Measurements from ENCODE around the gene RELB.

Gene RELB

GRCh38 chr19:45010306-45010705 is 9.0 kb downstream of the RELB start:
- TF ChIP-seq POLR2AphosphoS5 (IDR thresholded peaks at IDR 0.05; ENCODE audit: low read depth, low read length) (no peak), SIN3A (IDR thresholded peaks at IDR 0.05; ENCODE audit: borderline replicate concordance, insufficient read depth, low read length) (no peak), FOXP2 (optimal IDR thresholded peaks at IDR 0.05; ENCODE audit: borderline replicate concordance, extremely low read depth, extremely low read length, insufficient read depth) (no peak), REST (IDR thresholded peaks at IDR 0.05; ENCODE audit: insufficient read depth in 1 of 2, low read depth in 2 of 2, low read length in 2 of 2) (no peak), TAF1 (IDR thresholded peaks at IDR 0.05; ENCODE audit: borderline replicate concordance, insufficient read depth, low read length) (no peak)

GRCh38 chr19:45011959-45012358 is 10.7 kb downstream of the RELB start:
- TF ChIP-seq FOXP2 (optimal IDR thresholded peaks at IDR 0.05; ENCODE audit: borderline replicate concordance, extremely low read depth, extremely low read length, insufficient read depth) (no peak), TAF1 (IDR thresholded peaks at IDR 0.05; ENCODE audit: borderline replicate concordance, insufficient read depth, low read length) (no peak), REST (IDR thresholded peaks at IDR 0.05; ENCODE audit: insufficient read depth in 1 of 2, low read depth in 2 of 2, low read length in 2 of 2) (no peak), SIN3A (IDR thresholded peaks at IDR 0.05; ENCODE audit: borderline replicate concordance, insufficient read depth, low read length) (no peak), POLR2AphosphoS5 (IDR thresholded peaks at IDR 0.05; ENCODE audit: low read depth, low read length) (no peak)

- TF ChIP-seq REST (IDR thresholded peaks at IDR 0.05; ENCODE audit: insufficient read depth in 1 of 2, low read depth in 2 of 2, low read length in 2 of 2) (no peak), FOXP2 (optimal IDR thresholded peaks at IDR 0.05; ENCODE audit: borderline replicate concordance, extremely low read depth, extremely low read length, insufficient read depth) (no peak), TAF1 (IDR thresholded peaks at IDR 0.05; ENCODE audit: borderline replicate concordance, insufficient read depth, low read length) (no peak), SIN3A (IDR thresholded peaks at IDR 0.05; ENCODE audit: borderline replicate concordance, insufficient read depth, low read length) (no peak), POLR2AphosphoS5 (IDR thresholded peaks at IDR 0.05; ENCODE audit: low read depth, low read length) (no peak)
These were observed 15.4 kb downstream of the RELB start for GRCh38 chr19:45016388-45017314.

GRCh38 chr19:45019187-45019586 is 17.9 kb downstream of the RELB start:
- TF ChIP-seq POLR2AphosphoS5 (IDR thresholded peaks at IDR 0.05; ENCODE audit: low read depth, low read length) (no peak), FOXP2 (optimal IDR thresholded peaks at IDR 0.05; ENCODE audit: borderline replicate concordance, extremely low read depth, extremely low read length, insufficient read depth) (no peak), TAF1 (IDR thresholded peaks at IDR 0.05; ENCODE audit: borderline replicate concordance, insufficient read depth, low read length) (no peak), REST (IDR thresholded peaks at IDR 0.05; ENCODE audit: insufficient read depth in 1 of 2, low read depth in 2 of 2, low read length in 2 of 2) (no peak), SIN3A (IDR thresholded peaks at IDR 0.05; ENCODE audit: borderline replicate concordance, insufficient read depth, low read length) (no peak)

Measured in PFSK-1 (cell line).